ENCODE results near the gene LBH. TPM values are rescaled to one million over a fixed set of nuclear protein-coding genes. Genes with fewer than 3 reads are reported as not detected.
"Not testable (repeated sequence)": the region's sequence is repeated elsewhere in the genome, so short reads cannot be mapped to it uniquely, and the experiment has no call there.

Gene LBH
- total and polyA plus RNA-seq, 2 experiments from 2014 or later, result 54.1 to 75.9 TPM

DNA sequence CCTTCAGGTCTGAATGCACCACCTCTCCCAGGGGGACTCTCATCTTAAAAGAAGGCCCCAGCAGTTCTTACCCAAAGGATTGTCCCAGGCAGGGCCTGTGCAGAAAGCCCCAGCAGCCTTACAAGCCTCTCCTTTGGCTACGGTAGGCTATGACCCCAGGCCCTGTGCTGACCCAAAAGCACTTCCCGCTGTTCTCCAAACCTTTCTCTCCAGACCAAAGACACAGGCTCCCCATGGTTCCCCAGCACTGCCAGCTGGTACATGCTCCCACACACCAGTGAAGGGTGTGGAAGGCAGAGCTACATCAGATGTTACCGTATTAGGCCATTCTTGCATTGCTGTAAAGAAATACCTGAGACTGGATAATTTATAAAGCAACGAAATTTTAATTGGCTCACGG lies 35.4 kb downstream of the LBH start:
- no peaks in the 10 kb centered on the region for H3K27me3 ChIP-seq
- no peaks in the 10 kb centered on the region for H3K4me1 ChIP-seq (ENCODE audit: insufficient read depth)
- no peaks in the 10 kb centered on the region for H3K36me3 ChIP-seq (replicated peaks; ENCODE audit: insufficient read depth, low read depth)
- no peak overlapping the region for H3K27ac ChIP-seq
- H4K20me1 ChIP-seq (ENCODE audit: insufficient read depth, poor library complexity, severe bottlenecking), result no peaks in the 10 kb centered on the region
- no peak overlapping the region for H3K4me3 ChIP-seq
- no peak overlapping the region for H3K4me2 ChIP-seq
- TF ChIP-seq EZH2 (IDR thresholded peaks at IDR 0.05; ENCODE audit: borderline replicate concordance) (no peak), EZH2phosphoT487 (IDR thresholded peaks at IDR 0.05; ENCODE audit: low read depth, severe bottlenecking, unreplicated experiment) (no peak)
- TF ChIP-seq, protein P1, sequence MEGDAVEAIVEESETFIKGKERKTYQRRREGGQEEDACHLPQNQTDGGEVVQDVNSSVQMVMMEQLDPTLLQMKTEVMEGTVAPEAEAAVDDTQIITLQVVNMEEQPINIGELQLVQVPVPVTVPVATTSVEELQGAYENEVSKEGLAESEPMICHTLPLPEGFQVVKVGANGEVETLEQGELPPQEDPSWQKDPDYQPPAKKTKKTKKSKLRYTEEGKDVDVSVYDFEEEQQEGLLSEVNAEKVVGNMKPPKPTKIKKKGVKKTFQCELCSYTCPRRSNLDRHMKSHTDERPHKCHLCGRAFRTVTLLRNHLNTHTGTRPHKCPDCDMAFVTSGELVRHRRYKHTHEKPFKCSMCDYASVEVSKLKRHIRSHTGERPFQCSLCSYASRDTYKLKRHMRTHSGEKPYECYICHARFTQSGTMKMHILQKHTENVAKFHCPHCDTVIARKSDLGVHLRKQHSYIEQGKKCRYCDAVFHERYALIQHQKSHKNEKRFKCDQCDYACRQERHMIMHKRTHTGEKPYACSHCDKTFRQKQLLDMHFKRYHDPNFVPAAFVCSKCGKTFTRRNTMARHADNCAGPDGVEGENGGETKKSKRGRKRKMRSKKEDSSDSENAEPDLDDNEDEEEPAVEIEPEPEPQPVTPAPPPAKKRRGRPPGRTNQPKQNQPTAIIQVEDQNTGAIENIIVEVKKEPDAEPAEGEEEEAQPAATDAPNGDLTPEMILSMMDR (IDR thresholded peaks at IDR 0.05; ENCODE audit: poor library complexity), result no peak
- no peak overlapping the region for H2AFZ ChIP-seq
- no peaks in the 10 kb centered on the region for H3K9me2 ChIP-seq (replicated peaks; ENCODE audit: insufficient read depth)
- H3K79me2 ChIP-seq, result no peaks in the 10 kb centered on the region
- DNase-seq (ENCODE audit: low spot score), result no peak
- no peaks in the 10 kb centered on the region for H3K9me3 ChIP-seq (ENCODE audit: low read depth)
- 97% methylated on average over 5 of the region's 5 CpGs for WGBS (ENCODE audit: low lambda C conversion rate, missing lambda C conversion rate)

DNA sequence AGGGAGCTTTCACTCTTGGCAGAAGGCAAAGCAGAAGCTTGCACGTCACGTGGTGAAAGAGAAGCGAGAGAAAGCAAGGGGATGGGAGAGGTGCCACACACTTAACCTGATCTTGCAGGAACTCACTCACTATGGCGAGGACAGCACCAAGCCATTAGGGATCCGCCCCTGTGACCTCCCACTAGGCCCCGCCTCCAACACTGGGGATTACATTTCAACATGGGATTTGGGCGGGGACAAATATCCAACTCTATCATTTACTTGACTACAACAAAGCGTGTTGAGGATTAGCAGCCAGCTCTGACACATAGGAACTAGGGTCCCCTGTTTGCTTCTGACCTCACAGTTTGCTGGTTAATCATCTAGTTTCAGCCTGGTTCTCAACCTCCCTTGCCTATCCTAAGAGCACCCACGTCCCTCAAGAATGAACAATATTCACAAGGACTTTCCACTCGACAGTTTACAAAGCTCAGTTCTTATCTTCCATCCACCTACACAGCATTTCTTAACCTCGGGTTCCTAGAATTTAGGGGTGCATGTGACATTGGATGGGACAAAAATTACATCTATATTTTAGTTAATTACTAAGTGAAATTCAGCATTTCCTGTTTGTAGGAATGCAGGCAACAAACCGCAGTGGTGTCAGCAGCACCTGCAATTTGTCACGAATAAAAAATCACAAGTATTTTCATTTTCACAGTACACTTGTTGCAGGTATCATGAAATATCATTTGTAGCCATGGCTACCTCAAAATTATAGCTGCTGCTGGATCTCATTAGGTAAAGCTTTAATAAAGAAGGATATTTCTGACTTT lies 36.0 kb downstream of the LBH start:
- Histone ChIP-seq H3K9me3 (ENCODE audit: low read depth) (no peaks in the 10 kb centered on the region), H3K4me3 (no peak overlapping the region), H3K9me2 (replicated peaks; ENCODE audit: insufficient read depth) (no peaks in the 10 kb centered on the region), H3K4me2 (no peak overlapping the region), H2AFZ (no peak overlapping the region), H3K36me3 (replicated peaks; ENCODE audit: insufficient read depth, low read depth) (no peaks in the 10 kb centered on the region), H3K4me1 (ENCODE audit: insufficient read depth) (no peaks in the 10 kb centered on the region), H3K27ac (no peak overlapping the region), H3K79me2 (no peaks in the 10 kb centered on the region), H4K20me1 (ENCODE audit: insufficient read depth, poor library complexity, severe bottlenecking) (no peaks in the 10 kb centered on the region), H3K27me3 (no peaks in the 10 kb centered on the region)
- no peak for TF ChIP-seq EZH2phosphoT487 (IDR thresholded peaks at IDR 0.05; ENCODE audit: low read depth, severe bottlenecking, unreplicated experiment)
- TF ChIP-seq, protein P1 (IDR thresholded peaks at IDR 0.05; ENCODE audit: poor library complexity), result no peak
- TF ChIP-seq EZH2 (IDR thresholded peaks at IDR 0.05; ENCODE audit: borderline replicate concordance), result no peak
- WGBS (ENCODE audit: low lambda C conversion rate, missing lambda C conversion rate), result 88% methylated on average over 13 of the region's 13 CpGs
- DNase-seq (ENCODE audit: low spot score), result no peak

DNA sequence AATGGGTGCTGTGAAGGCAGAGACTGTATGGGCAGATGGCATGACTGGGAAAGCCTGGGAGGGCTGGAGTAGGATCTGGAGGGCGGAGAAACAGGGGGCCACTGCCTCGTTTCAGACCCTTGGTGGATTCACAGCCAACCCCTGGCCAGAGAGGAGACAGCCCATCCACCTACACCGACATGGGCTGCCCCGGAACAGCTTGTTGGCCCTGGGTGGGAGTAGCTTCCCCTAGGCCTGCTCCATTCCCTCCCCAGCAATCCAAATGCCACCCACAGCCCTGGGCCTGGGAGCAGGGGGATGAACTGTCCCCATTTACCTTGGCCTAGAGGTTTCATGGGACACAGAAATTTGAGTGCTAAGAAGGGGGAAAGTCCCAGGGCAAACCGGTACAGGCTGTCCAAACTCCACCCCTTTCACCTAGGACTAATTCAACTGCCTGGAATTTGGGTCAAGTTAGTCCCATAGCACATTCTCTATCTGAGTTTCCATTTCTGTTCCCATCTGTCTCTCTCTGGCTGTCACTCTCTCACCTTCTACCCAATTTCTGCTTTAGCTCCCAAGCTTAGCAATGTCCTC lies 37.0 kb downstream of the LBH start:
- no peak for TF ChIP-seq EZH2phosphoT487 (IDR thresholded peaks at IDR 0.05; ENCODE audit: low read depth, severe bottlenecking, unreplicated experiment)
- TF ChIP-seq, protein P1 (IDR thresholded peaks at IDR 0.05; ENCODE audit: poor library complexity), result no peak
- TF ChIP-seq EZH2 (IDR thresholded peaks at IDR 0.05; ENCODE audit: borderline replicate concordance), result no peak
- Histone ChIP-seq H3K4me1 (ENCODE audit: insufficient read depth) (peaks cover 7% of the 10 kb centered on the region), H3K4me3 (no peak overlapping the region), H3K9me3 (ENCODE audit: low read depth) (no peaks in the 10 kb centered on the region), H3K4me2 (no peak overlapping the region), H3K79me2 (no peaks in the 10 kb centered on the region), H4K20me1 (ENCODE audit: insufficient read depth, poor library complexity, severe bottlenecking) (no peaks in the 10 kb centered on the region), H3K36me3 (replicated peaks; ENCODE audit: insufficient read depth, low read depth) (no peaks in the 10 kb centered on the region), H2AFZ (no peak overlapping the region), H3K27ac (no peak overlapping the region), H3K9me2 (replicated peaks; ENCODE audit: insufficient read depth) (no peaks in the 10 kb centered on the region), H3K27me3 (no peaks in the 10 kb centered on the region)
- no peak for DNase-seq (ENCODE audit: low spot score)
- 83% methylated on average over 5 of the region's 5 CpGs for WGBS (ENCODE audit: low lambda C conversion rate, missing lambda C conversion rate)

DNA sequence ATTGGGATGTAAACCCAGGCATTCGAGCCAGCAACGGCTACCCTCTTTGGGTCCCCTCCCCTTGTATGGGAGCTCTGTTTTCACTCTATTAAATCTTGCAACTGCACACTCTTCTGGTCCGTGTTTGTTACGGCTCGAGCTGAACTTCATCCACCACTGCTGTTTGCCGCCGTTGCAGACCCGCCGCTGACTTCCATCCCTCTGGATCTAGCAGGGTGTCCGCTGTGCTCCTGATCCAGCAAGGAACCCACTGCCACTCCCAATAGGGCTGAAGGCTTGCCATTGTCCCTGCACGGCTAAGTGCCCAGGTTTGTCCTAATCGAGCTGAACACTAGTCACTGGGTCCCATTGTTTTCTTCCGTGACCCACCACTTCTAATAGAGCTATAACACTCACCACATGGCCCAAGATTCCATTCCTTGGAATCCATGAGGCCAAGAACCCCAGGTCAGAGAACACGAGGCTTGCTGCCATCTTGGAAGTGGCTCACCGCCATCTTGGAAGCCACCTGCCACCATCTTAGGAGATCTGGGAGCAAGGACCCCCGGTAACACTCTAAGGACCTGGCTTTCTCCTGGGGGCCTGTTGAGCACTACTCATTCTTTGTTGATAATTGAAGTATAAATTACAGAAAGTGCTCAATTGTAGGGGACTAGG lies 37.9 kb downstream of the LBH start:
- DNase-seq (ENCODE audit: low spot score); H3K27ac ChIP-seq; H3K9me2 ChIP-seq (replicated peaks; ENCODE audit: insufficient read depth); H4K20me1 ChIP-seq (ENCODE audit: insufficient read depth, poor library complexity, severe bottlenecking); H3K79me2 ChIP-seq; H3K27me3 ChIP-seq; H3K4me3 ChIP-seq; H3K36me3 ChIP-seq (replicated peaks; ENCODE audit: insufficient read depth, low read depth); H3K4me2 ChIP-seq; H2AFZ ChIP-seq; H3K9me3 ChIP-seq (ENCODE audit: low read depth): not testable (repeated sequence)
- peaks cover 15% of the 10 kb centered on the region for H3K4me1 ChIP-seq (ENCODE audit: insufficient read depth)
- WGBS (ENCODE audit: low lambda C conversion rate, missing lambda C conversion rate), result 91% methylated on average over 16 of the region's 16 CpGs
